AG04449 (cell line): Measurements from ENCODE around the gene PELI1.

Experiments
- CTCF ChIA-PET: fragments of 350-600 bp; formaldehyde crosslinking; extraction: SDS; loops from one replicate; lab custom pipeline; 2021; ENCODE audit warnings: antibody characterized with exemption; lab: Yijun Ruan, JAX
- POLR2A ChIA-PET: fragments of 400-600, 350-600 bp; formaldehyde crosslinking; extraction: SDS; loops from one replicate; lab custom pipeline; 2020; ENCODE audit warnings: antibody characterized with exemption, inconsistent platforms; lab: Yijun Ruan, JAX
- DNase-seq: peaks from one replicate; pipeline ENCODE4 v3.0.0-alpha.2; 2010; ENCODE audit warnings: low read depth, low spot score
- H3K4me3 ChIP-seq: 2 replicates; pipeline ENCODE4 v1.5.1; 2011; ENCODE audit warnings: low read depth, mild to moderate bottlenecking, control low read depth, low read length
- CTCF ChIP-seq: IDR thresholded peaks from one replicate; pipeline ENCODE4 v1.5.1; 2011; ENCODE audit warnings: mild to moderate bottlenecking, moderate library complexity, low read length, control low read depth, inconsistent platforms; ENCODE audit not compliant: insufficient read depth; ENCODE audit errors: missing control alignments

Gene PELI1

GRCh38 chr2:64124168-64124567, 20.1 kb downstream of the PELI1 start:
- ChIA-PET CTCF (interaction anchor here (0.6 to 0.8 kb wide), 2 partner anchors 8 to 19 kb away, joined by 3 read pairs; no protein-coding TSS in a partner anchor), POLR2A (no interaction called here)
- DNase-seq: no peak
- no peak for TF ChIP-seq CTCF
- H3K4me3 ChIP-seq: no peak overlapping the region

GRCh38 chr2:64123740-64124139, 20.5 kb downstream of the PELI1 start:
- ChIA-PET CTCF (interaction anchor here (0.8 kb wide), 1 partner anchor 19 kb away, joined by 3 read pairs; no protein-coding TSS in a partner anchor), POLR2A (no interaction called here)
- DNase-seq: no peak
- no peak overlapping the region for H3K4me3 ChIP-seq
- no peak for TF ChIP-seq CTCF

GRCh38 chr2:64122358-64122757, 21.9 kb downstream of the PELI1 start:
- TF ChIP-seq CTCF: no peak
- ChIA-PET CTCF (interaction anchor here (1.0 kb wide), 1 partner anchor 13 kb away, joined by 3 read pairs; no protein-coding TSS in a partner anchor), POLR2A (no interaction called here)
- no peak for DNase-seq
- H3K4me3 ChIP-seq: no peak overlapping the region

- POLR2A ChIA-PET: no interaction called here
- TF ChIP-seq CTCF: no peak
Measured at GRCh38 chr2:64120928-64121327, 23.3 kb downstream of the PELI1 start.

GRCh38 chr2:64120008-64120407, 24.2 kb downstream of the PELI1 start:
- ChIA-PET POLR2A (no interaction called here), CTCF (no interaction called here)
- TF ChIP-seq CTCF: no peak
- no peak overlapping the region for H3K4me3 ChIP-seq
- DNase-seq: no peak

More at GRCh38 chr2:64120928-64121327, 23.3 kb downstream of the PELI1 start:
- DNase-seq: no peak
- CTCF ChIA-PET: no interaction called here
- no peak overlapping the region for H3K4me3 ChIP-seq

- TF ChIP-seq CTCF: no peak
- ChIA-PET POLR2A (no interaction called here), CTCF (interaction anchor here (0.7 to 1.2 kb wide), 2 partner anchors 70 to 72 kb away, joined by 3 to 5 read pairs; no protein-coding TSS in a partner anchor)
- H3K4me3 ChIP-seq: no peak overlapping the region
- DNase-seq: no peak
Measured at GRCh38 chr2:64119369-64119768, 24.9 kb downstream of the PELI1 start.
